SK-N-SH (cell line): ENCODE data around the gene VWA3B.

ENCODE experiments used
- JUND ChIP-seq: IDR thresholded peaks from 2 replicates; pipeline ENCODE4 v1.4.0; 2012
- RAD21 ChIP-seq: IDR thresholded peaks from 2 replicates; pipeline ENCODE4 v1.6.1; 2012; ENCODE audit warnings: mild to moderate bottlenecking, low read length
- RCOR1 ChIP-seq: fragments of 150-350 bp; IDR thresholded peaks from 2 replicates; pipeline ENCODE4 v1.6.1; 2017; ENCODE audit warnings: antibody characterized with exemption, low read length
- TF ChIP-seq, protein P1 (sequence below): IDR thresholded peaks from 2 replicates; pipeline ENCODE4 v1.4.0; 2012; ENCODE audit warnings: low read depth
- TF ChIP-seq, protein P2 (sequence below): IDR thresholded peaks from 2 replicates; pipeline ENCODE4 v1.6.1; 2012; ENCODE audit warnings: mild to moderate bottlenecking, low read depth, low read length, moderate library complexity

DNA sequence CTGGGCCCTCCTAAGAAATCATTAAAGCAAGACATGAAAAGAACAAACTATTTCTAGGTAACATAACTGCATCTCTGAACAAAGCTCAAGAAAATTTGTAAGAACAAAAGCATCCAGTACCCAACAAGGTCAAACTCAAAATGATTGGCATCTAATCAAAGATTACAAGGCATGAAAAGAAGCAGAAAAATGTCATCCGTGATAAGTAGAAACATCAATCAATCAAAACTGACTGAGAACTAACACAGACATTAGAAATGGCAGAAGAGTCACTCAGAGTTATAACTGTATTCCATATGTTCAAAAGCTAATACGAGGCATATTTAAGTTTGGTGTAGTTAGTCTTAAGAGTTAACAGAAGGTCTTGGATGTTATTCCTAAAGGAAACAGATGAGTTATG is 80.9 kb downstream of the VWA3B start:
- TF ChIP-seq RCOR1: no peak
- TF ChIP-seq, protein P1, sequence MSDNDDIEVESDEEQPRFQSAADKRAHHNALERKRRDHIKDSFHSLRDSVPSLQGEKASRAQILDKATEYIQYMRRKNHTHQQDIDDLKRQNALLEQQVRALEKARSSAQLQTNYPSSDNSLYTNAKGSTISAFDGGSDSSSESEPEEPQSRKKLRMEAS: no peak
- TF ChIP-seq, protein P2, sequence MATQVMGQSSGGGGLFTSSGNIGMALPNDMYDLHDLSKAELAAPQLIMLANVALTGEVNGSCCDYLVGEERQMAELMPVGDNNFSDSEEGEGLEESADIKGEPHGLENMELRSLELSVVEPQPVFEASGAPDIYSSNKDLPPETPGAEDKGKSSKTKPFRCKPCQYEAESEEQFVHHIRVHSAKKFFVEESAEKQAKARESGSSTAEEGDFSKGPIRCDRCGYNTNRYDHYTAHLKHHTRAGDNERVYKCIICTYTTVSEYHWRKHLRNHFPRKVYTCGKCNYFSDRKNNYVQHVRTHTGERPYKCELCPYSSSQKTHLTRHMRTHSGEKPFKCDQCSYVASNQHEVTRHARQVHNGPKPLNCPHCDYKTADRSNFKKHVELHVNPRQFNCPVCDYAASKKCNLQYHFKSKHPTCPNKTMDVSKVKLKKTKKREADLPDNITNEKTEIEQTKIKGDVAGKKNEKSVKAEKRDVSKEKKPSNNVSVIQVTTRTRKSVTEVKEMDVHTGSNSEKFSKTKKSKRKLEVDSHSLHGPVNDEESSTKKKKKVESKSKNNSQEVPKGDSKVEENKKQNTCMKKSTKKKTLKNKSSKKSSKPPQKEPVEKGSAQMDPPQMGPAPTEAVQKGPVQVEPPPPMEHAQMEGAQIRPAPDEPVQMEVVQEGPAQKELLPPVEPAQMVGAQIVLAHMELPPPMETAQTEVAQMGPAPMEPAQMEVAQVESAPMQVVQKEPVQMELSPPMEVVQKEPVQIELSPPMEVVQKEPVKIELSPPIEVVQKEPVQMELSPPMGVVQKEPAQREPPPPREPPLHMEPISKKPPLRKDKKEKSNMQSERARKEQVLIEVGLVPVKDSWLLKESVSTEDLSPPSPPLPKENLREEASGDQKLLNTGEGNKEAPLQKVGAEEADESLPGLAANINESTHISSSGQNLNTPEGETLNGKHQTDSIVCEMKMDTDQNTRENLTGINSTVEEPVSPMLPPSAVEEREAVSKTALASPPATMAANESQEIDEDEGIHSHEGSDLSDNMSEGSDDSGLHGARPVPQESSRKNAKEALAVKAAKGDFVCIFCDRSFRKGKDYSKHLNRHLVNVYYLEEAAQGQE: no peak
- no peak for TF ChIP-seq RAD21
- no peak for TF ChIP-seq JUND
